Activated CD8-positive, alpha-beta T cell treated with anti-CD3 and anti-CD28 coated beads, Interleukin-2, amount 10 ng/mL, durations not matched to agents 7 days and 5 days (primary cell): Measurements from ENCODE around the gene HBB. TPM values are rescaled to one million over a fixed set of nuclear protein-coding genes. Genes with fewer than 3 reads are reported as not detected.
"Not testable (repeated sequence)": the region's sequence is repeated elsewhere in the genome, so short reads cannot be mapped to it uniquely, and the experiment has no call there.

Experiments
- ATAC-seq: fragments of 150-1000 bp; cut with Tn5 transposase; one replicate; pipeline ENCODE4 v1.10.0; 2021; ENCODE audit warnings: moderate library complexity
- CTCF ChIA-PET: fragments of 350-600 bp; sonication (Branson Sonifier 250); formaldehyde crosslinking; loops from one replicate; lab custom pipeline; 2021; ENCODE audit warnings: antibody characterized with exemption; lab: Charles Lee
- POLR2A ChIA-PET: fragments of 350-600 bp; sonication (Branson Sonifier 250); formaldehyde crosslinking; loops from one replicate; lab custom pipeline; 2021; ENCODE audit warnings: antibody characterized with exemption; lab: Charles Lee
- DNase-seq: peaks from one replicate; pipeline ENCODE4 v3.0.0-alpha.2; 2020
- H3K27ac Mint-ChIP-seq: one replicate; pipeline ENCODE4 v1.8.0; 2021; ENCODE audit warnings: mild to moderate bottlenecking, mixed read lengths
- H3K27me3 Mint-ChIP-seq: one replicate; pipeline ENCODE4 v1.8.0; 2021; ENCODE audit warnings: low read depth, mixed read lengths
- H3K36me3 Mint-ChIP-seq: one replicate; pipeline ENCODE4 v1.8.0; 2021; ENCODE audit warnings: low read depth, mixed read lengths
- H3K4me1 Mint-ChIP-seq: one replicate; pipeline ENCODE4 v1.8.0; 2021; ENCODE audit warnings: low read depth, mixed read lengths
- H3K4me3 Mint-ChIP-seq: one replicate; pipeline ENCODE4 v1.8.0; 2021; ENCODE audit warnings: mild to moderate bottlenecking, mixed read lengths
- H3K9me3 Mint-ChIP-seq: one replicate; pipeline ENCODE4 v1.8.0; 2022; ENCODE audit warnings: mixed read lengths; ENCODE audit not compliant: insufficient read depth
- total RNA-seq, 2 experiments: library from RNA; stranded (reverse); gene quantifications; one replicate each; pipeline ENCODE4 v1.2.3, GENCODE V29; 2021

Gene HBB
- total RNA-seq, 2 experiments from 2014 or later: not detected

GRCh38 chr11:5254023-5254422 lies 27.2 kb upstream of the HBB start:
- ATAC-seq, H3K4me3 Mint-ChIP-seq, H3K36me3 Mint-ChIP-seq, POLR2A ChIA-PET, DNase-seq, H3K9me3 Mint-ChIP-seq, H3K4me1 Mint-ChIP-seq, H3K27me3 Mint-ChIP-seq, CTCF ChIA-PET, H3K27ac Mint-ChIP-seq: not testable (repeated sequence)

GRCh38 chr11:5253440-5253839 lies 26.6 kb upstream of the HBB start:
- H3K36me3 Mint-ChIP-seq, DNase-seq, H3K9me3 Mint-ChIP-seq, H3K27me3 Mint-ChIP-seq, CTCF ChIA-PET, H3K4me1 Mint-ChIP-seq, H3K4me3 Mint-ChIP-seq, H3K27ac Mint-ChIP-seq, ATAC-seq, POLR2A ChIA-PET: not testable (repeated sequence)

- Mint-ChIP-seq H3K9me3 (no peaks in the 10 kb centered on the region), H3K4me1 (no peaks in the 10 kb centered on the region), H3K27ac (no peak overlapping the region), H3K36me3 (no peaks in the 10 kb centered on the region), H3K27me3 (no peaks in the 10 kb centered on the region), H3K4me3 (no peak overlapping the region)
- no peak for ATAC-seq
- ChIA-PET POLR2A (no interaction called here), CTCF (no interaction called here)
- DNase-seq: no peak
Measured at GRCh38 chr11:5252919-5253265, 26.0 kb upstream of the HBB start.

GRCh38 chr11:5252192-5252918 lies 25.5 kb upstream of the HBB start:
- Mint-ChIP-seq H3K4me3 (no peak overlapping the region), H3K27ac (no peak overlapping the region), H3K27me3 (no peaks in the 10 kb centered on the region), H3K4me1 (no peaks in the 10 kb centered on the region), H3K9me3 (no peaks in the 10 kb centered on the region), H3K36me3 (no peaks in the 10 kb centered on the region)
- DNase-seq: no peak
- no peak for ATAC-seq
- ChIA-PET POLR2A (no interaction called here), CTCF (no interaction called here)

- CTCF ChIA-PET: no interaction called here
- H3K9me3 Mint-ChIP-seq: no peaks in the 10 kb centered on the region
- no peak for ATAC-seq
- no peak overlapping the region for H3K4me3 Mint-ChIP-seq
- POLR2A ChIA-PET: no interaction called here
- DNase-seq: no peak
- H3K36me3 Mint-ChIP-seq: no peaks in the 10 kb centered on the region
- H3K27ac Mint-ChIP-seq: no peak overlapping the region
- H3K27me3 Mint-ChIP-seq: no peaks in the 10 kb centered on the region
- no peaks in the 10 kb centered on the region for H3K4me1 Mint-ChIP-seq
Measured at GRCh38 chr11:5251746-5252145, 24.9 kb upstream of the HBB start.

- Mint-ChIP-seq H3K27ac (no peak overlapping the region), H3K27me3 (no peaks in the 10 kb centered on the region), H3K36me3 (no peaks in the 10 kb centered on the region), H3K9me3 (no peaks in the 10 kb centered on the region), H3K4me3 (no peak overlapping the region), H3K4me1 (no peaks in the 10 kb centered on the region)
- ATAC-seq: no peak
- ChIA-PET CTCF (no interaction called here), POLR2A (no interaction called here)
- no peak for DNase-seq
Measured at GRCh38 chr11:5250543-5251204, 23.8 kb upstream of the HBB start.

GRCh38 chr11:5249807-5250396 lies 23.0 kb upstream of the HBB start, which contains the start of gene HBG1:
TSS of gene HBG1 (minus strand) at chr11:5249857. CDS start at chr11:5249804, 53 bp downstream.
- DNase-seq, H3K4me3 Mint-ChIP-seq, ATAC-seq, POLR2A ChIA-PET, H3K36me3 Mint-ChIP-seq, H3K4me1 Mint-ChIP-seq, H3K27me3 Mint-ChIP-seq, H3K27ac Mint-ChIP-seq, H3K9me3 Mint-ChIP-seq, CTCF ChIA-PET: not testable (repeated sequence)

GRCh38 chr11:5248498-5248897 lies 21.6 kb upstream of the HBB start:
- H3K4me3 Mint-ChIP-seq, H3K27ac Mint-ChIP-seq, H3K27me3 Mint-ChIP-seq, POLR2A ChIA-PET, DNase-seq, H3K4me1 Mint-ChIP-seq, H3K9me3 Mint-ChIP-seq, H3K36me3 Mint-ChIP-seq, ATAC-seq, CTCF ChIA-PET: not testable (repeated sequence)

GRCh38 chr11:5247472-5248192 lies 20.8 kb upstream of the HBB start:
- H3K27ac Mint-ChIP-seq: no peak overlapping the region
- no peaks in the 10 kb centered on the region for H3K4me1 Mint-ChIP-seq
- H3K36me3 Mint-ChIP-seq: no peaks in the 10 kb centered on the region
- H3K27me3 Mint-ChIP-seq: no peaks in the 10 kb centered on the region
- ChIA-PET CTCF (no interaction called here), POLR2A (no interaction called here)
- H3K9me3 Mint-ChIP-seq: no peaks in the 10 kb centered on the region
- DNase-seq (no peak), ATAC-seq (no peak)
- no peak overlapping the region for H3K4me3 Mint-ChIP-seq

GRCh38 chr11:5246772-5247471 lies 20.1 kb upstream of the HBB start:
- no peaks in the 10 kb centered on the region for H3K27me3 Mint-ChIP-seq
- no peak for ATAC-seq

GRCh38 chr11:5245155-5245554 lies 18.3 kb upstream of the HBB start:
- Mint-ChIP-seq H3K27ac (no peak overlapping the region), H3K9me3 (no peaks in the 10 kb centered on the region), H3K36me3 (no peaks in the 10 kb centered on the region), H3K27me3 (no peaks in the 10 kb centered on the region), H3K4me1 (no peaks in the 10 kb centered on the region), H3K4me3 (no peak overlapping the region)
- CTCF ChIA-PET: no interaction called here
- ATAC-seq (no peak), DNase-seq (no peak)
- POLR2A ChIA-PET: no interaction called here

More at GRCh38 chr11:5246772-5247471, 20.1 kb upstream of the HBB start:
- Mint-ChIP-seq H3K4me3 (no peak overlapping the region), H3K9me3 (no peaks in the 10 kb centered on the region), H3K36me3 (no peaks in the 10 kb centered on the region), H3K27ac (no peak overlapping the region), H3K4me1 (no peaks in the 10 kb centered on the region)
- POLR2A ChIA-PET: no interaction called here
- CTCF ChIA-PET: no interaction called here
- no peak for DNase-seq
